Calu3 (cell line): ENCODE data around the gene PYGM. TPM values are rescaled to one million over a fixed set of nuclear protein-coding genes. Genes with fewer than 3 reads are reported as not detected.

Experiments
- BruUV-seq: library from RNA; stranded (reverse); fragments of 400-500 nt; replicated peaks from 2 replicates; lab custom pipeline; 2021; lab: Mats Ljungman, UMichigan
- CTCF ChIA-PET: fragments of 300-600 bp; sonication (Branson Sonifier 250); formaldehyde crosslinking; loops from one replicate; lab custom pipeline; 2022; ENCODE audit warnings: antibody characterized with exemption; lab: Charles Lee
- DNase-seq: peaks from one replicate; pipeline ENCODE4 v3.0.0; 2022
- H3K27ac Mint-ChIP-seq: one replicate; pipeline ENCODE4 v1.8.0; 2022; ENCODE audit warnings: mixed read lengths; ENCODE audit not compliant: unreplicated experiment
- H3K27me3 Mint-ChIP-seq: one replicate; pipeline ENCODE4 v1.8.0; 2022; ENCODE audit warnings: mixed read lengths; ENCODE audit not compliant: unreplicated experiment
- H3K36me3 Mint-ChIP-seq: one replicate; pipeline ENCODE4 v1.8.0; 2022; ENCODE audit warnings: mild to moderate bottlenecking, moderate library complexity, mixed read lengths; ENCODE audit not compliant: insufficient read depth, unreplicated experiment
- H3K4me1 Mint-ChIP-seq: one replicate; pipeline ENCODE4 v1.8.0; 2022; ENCODE audit warnings: mild to moderate bottlenecking, low read depth, mixed read lengths; ENCODE audit not compliant: unreplicated experiment
- H3K4me3 Mint-ChIP-seq: one replicate; pipeline ENCODE4 v1.8.0; 2022; ENCODE audit warnings: mild to moderate bottlenecking, low read depth, moderate library complexity, mixed read lengths; ENCODE audit not compliant: unreplicated experiment
- H3K9me3 Mint-ChIP-seq: one replicate; pipeline ENCODE4 v1.8.0; 2022; ENCODE audit warnings: low read depth, mixed read lengths; ENCODE audit not compliant: unreplicated experiment
- CTCF ChIP-seq: fragments of 200-600 bp; IDR thresholded peaks from one replicate; pipeline ENCODE4 v1.8.0; 2022; ENCODE audit warnings: antibody characterized with exemption; ENCODE audit not compliant: unreplicated experiment
- intact Hi-C: fragments of 100-400 bp; cut with micrococcal nuclease; formaldehyde crosslinking; loops from one replicate; pipeline ENCODE4 v1.10.0; 2022; ENCODE audit not compliant: unreplicated experiment
- total RNA-seq: library from RNA; stranded (reverse); gene quantifications from 2 replicates; pipeline ENCODE4 v1.2.3, GENCODE V29; 2022

PYGM gene
- total RNA-seq, 1 experiment from 2014 or later, result 1.4 TPM

GRCh38 chr11:64767344-64768299 is 7.8 kb upstream of the PYGM start:
- Mint-ChIP-seq H3K4me1 (peaks cover 19% of the 10 kb centered on the region), H3K9me3 (no peaks in the 10 kb centered on the region)
- no TSS peak for BruUV-seq

GRCh38 chr11:64766881-64767280 is 7.1 kb upstream of the PYGM start:
- Mint-ChIP-seq H3K36me3 (peaks cover 95% of the 10 kb centered on the region), H3K27me3 (no peaks in the 10 kb centered on the region), H3K4me3 (no peak overlapping the region), H3K27ac (no peak overlapping the region), H3K9me3 (no peaks in the 10 kb centered on the region), H3K4me1 (peaks cover 21% of the 10 kb centered on the region)
- BruUV-seq, result no TSS peak
- CTCF ChIA-PET, result no interaction called here
- DNase-seq, result no peak
- no peak for TF ChIP-seq CTCF
- intact Hi-C loops, result no loop called here

More at GRCh38 chr11:64767344-64768299, 7.8 kb upstream of the PYGM start:
- CTCF ChIA-PET, result no interaction called here
- peak; percentile 76 for DNase-seq
- intact Hi-C loops, result no loop called here
- H3K27ac Mint-ChIP-seq, result no peak overlapping the region
- peak; percentile 83 for TF ChIP-seq CTCF
- H3K36me3 Mint-ChIP-seq, result peaks cover 95% of the 10 kb centered on the region
- no peaks in the 10 kb centered on the region for H3K27me3 Mint-ChIP-seq
- no peak overlapping the region for H3K4me3 Mint-ChIP-seq

- H3K27me3 Mint-ChIP-seq, result no peaks in the 10 kb centered on the region
- H3K9me3 Mint-ChIP-seq, result no peaks in the 10 kb centered on the region
- peaks cover 21% of the 10 kb centered on the region for H3K4me1 Mint-ChIP-seq
- no TSS peak for BruUV-seq
- no peak overlapping the region for H3K4me3 Mint-ChIP-seq
- CTCF ChIA-PET, result no interaction called here
- no peak for TF ChIP-seq CTCF
- H3K36me3 Mint-ChIP-seq, result peaks cover 88% of the 10 kb centered on the region
- intact Hi-C loops, result no loop called here
- DNase-seq, result no peak
- H3K27ac Mint-ChIP-seq, result peak overlapping the region; percentile 41
Measured at GRCh38 chr11:64765851-64766665, 6.3 kb upstream of the PYGM start.

GRCh38 chr11:64765291-64765850 is 5.6 kb upstream of the PYGM start:
- Mint-ChIP-seq H3K36me3 (peaks cover 88% of the 10 kb centered on the region), H3K27ac (no peak overlapping the region), H3K4me3 (no peak overlapping the region), H3K4me1 (peaks cover 21% of the 10 kb centered on the region), H3K27me3 (no peaks in the 10 kb centered on the region), H3K9me3 (no peaks in the 10 kb centered on the region)
- CTCF ChIA-PET, result no interaction called here
- no peak for DNase-seq
- no peak for TF ChIP-seq CTCF
- BruUV-seq, result no TSS peak
- intact Hi-C loops, result no loop called here
